GM15510 (cell line): ENCODE measurements around the gene TMEM132C.

ENCODE experiments used
- POLR2A ChIP-seq: IDR thresholded peaks from 3 replicates; pipeline ENCODE4 v1.6.1; 2011; ENCODE audit warnings: borderline replicate concordance; ENCODE audit not compliant: insufficient read length; ENCODE audit errors: extremely low read depth

The TMEM132C gene

DNA sequence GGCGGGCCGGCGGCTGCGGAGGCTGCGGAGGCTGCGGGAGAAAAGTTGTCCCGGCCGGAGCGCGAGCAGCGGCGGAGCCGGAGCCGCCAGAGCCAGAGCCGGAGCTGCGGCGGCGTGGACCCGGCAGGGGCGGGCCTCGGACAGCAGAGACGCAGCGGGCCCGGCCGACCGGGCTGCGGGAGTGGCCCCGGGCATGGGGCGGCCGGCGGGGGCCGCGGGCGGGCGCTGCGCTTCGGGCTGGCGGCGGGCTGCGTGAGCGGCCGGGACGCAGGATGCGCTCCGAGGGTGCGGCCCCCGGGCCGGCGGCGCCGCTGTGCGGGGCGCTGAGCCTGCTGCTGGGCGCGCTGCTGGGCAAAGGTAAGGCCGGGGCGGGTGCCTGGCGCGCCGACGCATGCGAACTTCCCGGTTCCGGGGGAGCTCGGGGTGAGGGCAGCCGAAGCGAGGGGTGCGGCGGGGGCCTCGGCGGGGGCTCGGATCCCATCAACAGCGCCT, at the start of gene TMEM132C:
Gene TMEM132C, plus strand, starts transcription at position 40 of the 492 bp plus-strand sequence. Its CDS starts 233 bp downstream, at position 273.
- no peak for TF ChIP-seq POLR2A

- no peak for TF ChIP-seq POLR2A
Measured at GRCh38 chr12:128224226-128224625, 42.7 kb upstream of the TMEM132C start.

DNA sequence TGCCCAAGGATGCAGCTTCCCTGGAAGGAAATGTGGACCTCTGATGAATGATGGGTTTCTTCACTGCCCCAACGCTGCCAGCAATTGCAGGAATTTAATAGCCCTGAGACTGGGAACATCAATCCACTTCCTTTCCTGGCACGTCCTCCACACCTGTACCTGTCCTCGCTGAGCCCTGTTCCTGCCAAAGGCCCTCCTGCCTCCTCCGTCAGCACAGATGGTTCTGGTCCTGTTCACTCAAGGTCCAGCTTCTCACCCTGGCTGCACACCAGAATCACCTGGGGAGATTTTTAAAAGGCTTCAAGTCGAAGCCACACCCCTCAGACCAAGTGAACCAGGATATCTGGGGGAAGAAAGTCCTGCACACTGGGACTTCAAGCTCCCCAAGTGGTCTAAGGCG, 38.4 kb upstream of the TMEM132C start:
- TF ChIP-seq POLR2A, result no peak

- TF ChIP-seq POLR2A, result no peak
Measured at GRCh38 chr12:128235635-128236417, 31.1 kb upstream of the TMEM132C start.

DNA sequence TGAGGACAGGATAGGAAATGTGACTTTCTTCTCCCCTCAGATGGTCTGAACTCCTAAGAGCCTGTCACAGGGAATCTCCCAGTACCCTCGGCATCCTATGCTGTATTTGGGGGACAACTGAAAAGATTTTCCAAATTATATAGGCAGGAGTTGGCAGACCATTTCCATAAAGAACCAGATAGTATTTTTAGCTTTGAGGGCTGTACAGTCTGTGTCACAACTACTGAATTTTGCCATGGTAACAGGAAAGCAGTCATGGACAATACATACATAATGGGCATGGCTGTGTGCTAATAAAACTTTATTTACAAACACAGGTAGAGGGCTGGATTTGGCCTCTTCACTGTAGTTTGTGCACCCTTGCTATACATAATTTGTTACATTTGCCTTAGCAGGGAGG, 30.4 kb upstream of the TMEM132C start:
- no peak for TF ChIP-seq POLR2A

DNA sequence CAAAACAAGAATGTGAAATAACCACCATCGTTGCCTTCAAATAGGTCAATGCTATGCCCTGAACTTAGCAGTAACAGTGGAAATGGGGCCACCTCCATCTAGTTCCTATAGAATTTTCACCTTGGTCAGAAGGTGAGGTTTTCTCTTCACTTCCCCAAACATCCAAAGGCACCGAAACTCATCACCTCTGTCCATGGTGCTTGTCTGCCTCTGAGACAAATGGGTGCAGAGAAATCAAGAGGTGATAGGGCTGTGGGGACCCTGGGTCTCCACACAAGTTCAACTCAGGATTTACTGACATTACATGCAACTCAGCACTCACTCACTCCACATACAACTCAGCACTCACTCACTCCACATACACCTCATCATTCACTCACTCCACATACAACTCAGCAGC, 26.2 kb upstream of the TMEM132C start:
- TF ChIP-seq POLR2A, result no peak

GRCh38 chr12:128245121-128245520, 21.8 kb upstream of the TMEM132C start:
- TF ChIP-seq POLR2A, result no peak

DNA sequence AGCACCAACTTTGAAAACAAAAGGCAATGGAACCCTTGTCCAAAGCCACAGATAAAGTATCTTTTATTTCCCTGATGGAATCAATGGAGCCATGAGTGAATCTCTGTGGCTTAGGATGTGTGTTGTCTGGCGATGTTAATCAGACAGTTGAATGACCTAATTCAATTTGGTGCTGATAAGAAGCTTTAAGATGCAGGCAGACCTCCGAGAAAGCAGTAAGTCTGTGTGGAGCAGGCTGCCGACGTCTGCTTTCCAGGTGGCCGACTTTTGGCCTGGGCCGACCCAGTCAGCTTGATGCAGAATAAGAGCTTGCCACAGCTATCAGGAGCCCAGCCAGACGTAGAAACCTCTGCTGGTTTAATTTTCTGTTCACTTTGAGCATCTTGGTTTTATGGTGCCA, 21.1 kb upstream of the TMEM132C start:
- TF ChIP-seq POLR2A, result no peak

DNA sequence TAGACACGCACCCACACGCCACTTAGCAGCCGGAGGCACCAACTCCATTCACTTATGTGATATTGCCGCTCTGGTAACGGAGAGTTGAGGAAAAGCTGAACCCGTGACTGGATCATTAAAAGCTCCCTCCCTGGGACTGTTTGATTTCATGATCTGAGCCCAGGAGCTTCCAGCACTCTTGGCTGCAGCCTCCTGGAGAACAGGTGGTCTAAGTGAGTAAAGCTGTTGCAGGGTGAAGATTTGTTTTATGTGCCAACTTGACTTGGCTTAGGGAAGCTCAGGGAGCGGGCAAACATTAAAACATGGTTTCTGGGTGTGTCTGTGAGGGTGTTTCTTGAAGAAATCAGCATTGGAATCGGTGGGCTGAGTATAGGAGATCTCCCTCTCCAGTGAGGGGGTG, 16.9 kb upstream of the TMEM132C start:
- TF ChIP-seq POLR2A, result no peak

DNA sequence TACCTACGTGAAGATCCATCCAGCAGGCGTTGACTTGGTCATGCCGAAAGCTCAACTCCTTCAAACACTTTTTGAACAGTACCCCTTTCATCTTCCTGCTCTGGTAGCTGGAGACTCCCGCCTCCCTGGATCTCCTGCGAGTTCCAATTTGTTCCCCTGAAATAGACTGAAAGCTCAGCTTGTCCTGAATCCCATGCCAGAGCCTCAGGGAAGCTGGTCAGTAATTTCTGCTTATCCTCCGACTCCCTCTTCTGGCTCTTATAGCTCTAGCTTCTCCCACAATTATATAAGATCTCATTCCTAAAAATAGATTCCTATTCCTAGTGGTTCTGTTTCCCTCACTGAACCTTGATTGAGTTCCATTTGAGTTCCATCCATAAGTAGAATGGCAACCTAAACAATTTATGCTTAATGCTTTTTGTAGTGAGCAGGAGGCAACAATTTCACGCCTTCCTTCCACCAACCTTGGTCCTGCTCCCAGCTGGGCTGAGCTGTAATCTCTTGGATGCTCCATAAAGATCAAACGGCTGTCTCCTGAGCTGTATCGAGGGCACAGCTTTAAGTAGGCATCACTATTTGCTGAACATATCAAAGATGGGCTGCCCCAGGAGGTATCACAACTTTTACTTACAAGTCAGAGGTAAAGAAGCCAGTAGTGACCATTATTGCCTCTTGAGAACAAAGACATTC, 8.0 kb upstream of the TMEM132C start:
- TF ChIP-seq POLR2A, result no peak

- TF ChIP-seq POLR2A, result no peak
Measured at GRCh38 chr12:128259556-128260070, 7.4 kb upstream of the TMEM132C start.

- no peak for TF ChIP-seq POLR2A
Measured at GRCh38 chr12:128261757-128262156, 5.2 kb upstream of the TMEM132C start.

- no peak for TF ChIP-seq POLR2A
Measured at GRCh38 chr12:128265566-128265965, 1.4 kb upstream of the TMEM132C start.

DNA sequence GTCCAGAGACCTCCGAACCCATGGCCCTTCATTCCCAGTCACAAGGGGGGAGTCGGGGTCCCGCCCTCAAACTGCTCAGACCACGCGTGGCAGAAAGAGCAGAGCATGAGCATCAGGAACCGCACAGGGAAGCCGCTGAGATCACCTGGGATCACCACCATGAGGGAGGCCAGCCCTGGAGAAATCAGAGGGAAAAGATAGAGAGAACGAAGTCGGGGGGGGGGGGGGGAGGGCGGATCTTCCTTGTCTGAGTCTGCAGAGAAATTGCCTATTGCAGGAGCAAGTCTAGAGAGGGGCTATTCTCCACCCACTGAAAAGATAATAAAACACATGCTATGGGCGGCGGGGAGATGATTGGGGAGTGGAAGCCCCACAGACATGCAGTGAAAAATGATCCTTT, 884 bp upstream of the TMEM132C start:
- TF ChIP-seq POLR2A, result no peak

DNA sequence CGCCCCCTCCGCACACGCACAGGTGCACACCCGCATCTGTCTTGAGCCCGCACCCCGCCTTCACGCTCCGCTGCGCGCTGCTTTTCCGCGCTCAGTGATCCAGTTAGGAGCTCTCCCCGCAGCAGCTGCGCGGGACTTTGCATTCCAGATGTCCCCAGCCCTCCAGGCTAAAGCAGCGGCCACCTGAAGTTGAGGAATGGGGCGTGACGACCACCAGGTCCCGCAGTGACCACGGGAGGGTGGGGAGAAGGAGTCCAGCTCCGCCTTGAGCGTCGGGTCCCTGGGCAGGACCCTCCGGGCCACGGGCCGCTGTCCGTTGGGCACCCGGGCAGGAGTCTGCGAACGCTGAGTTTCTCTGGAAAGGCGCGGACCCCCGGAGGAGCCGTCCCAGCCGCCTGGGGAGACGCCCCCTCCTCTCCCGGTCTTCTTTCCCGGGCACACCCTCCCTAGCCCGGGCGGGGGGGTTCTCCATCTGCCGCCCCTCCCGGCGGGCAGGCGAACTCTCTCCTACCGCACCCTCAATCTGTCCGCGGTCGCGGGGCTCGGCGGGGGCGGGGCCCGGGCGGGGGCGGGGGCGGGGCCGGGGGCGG, 334 bp upstream of the TMEM132C start:
- TF ChIP-seq POLR2A, result no peak

GRCh38 chr12:128267651-128268378, 845 bp downstream of the TMEM132C start:
- no peak for TF ChIP-seq POLR2A
